Caco-2 (cell line): ENCODE data around the gene GNAQ. TPM values are rescaled to one million over a fixed set of nuclear protein-coding genes. Genes with fewer than 3 reads are reported as not detected.

Experiments
- BruUV-seq: library from RNA; stranded (reverse); fragments of 400-500 nt; replicated peaks from 2 replicates; lab custom pipeline; 2021; lab: Mats Ljungman, UMichigan
- CTCF ChIA-PET: fragments of 300-600 bp; sonication (Branson Sonifier 250); formaldehyde crosslinking; loops from one replicate; lab custom pipeline; 2022; ENCODE audit warnings: antibody characterized with exemption; lab: Charles Lee
- POLR2A ChIA-PET: fragments of 300-600 bp; sonication (Branson Sonifier 250); formaldehyde crosslinking; loops from one replicate; lab custom pipeline; 2022; ENCODE audit warnings: antibody characterized with exemption; lab: Charles Lee
- DNase-seq, 2 experiments: peaks; one replicate each; pipeline versions ENCODE4 v3.0.0 to v3.0.0-alpha.2; 2020 to 2022
- H3K27me3 ChIP-seq: replicated peaks from 2 replicates; pipeline ENCODE4 v1.6.0; 2011; ENCODE audit warnings: low read length; ENCODE audit not compliant: control insufficient read depth, insufficient read depth
- H3K36me3 ChIP-seq: 2 replicates; pipeline ENCODE4 v1.5.1; 2011; ENCODE audit warnings: low read length; ENCODE audit not compliant: control insufficient read depth, insufficient read depth
- H3K4me1 ChIP-seq: fragments of 250-450 bp; sonication (Bioruptor Pico); 2 replicates; pipeline ENCODE4 v1.5.1; 2020; ENCODE audit warnings: mild to moderate bottlenecking
- H3K4me3 ChIP-seq: 2 replicates; pipeline ENCODE4 v1.5.1; 2011; ENCODE audit warnings: low read depth, mild to moderate bottlenecking, control low read depth, low read length
- H3K9me3 ChIP-seq: fragments of 250-450 bp; sonication (Bioruptor Pico); 2 replicates; pipeline ENCODE4 v1.5.1; 2020; ENCODE audit warnings: mild to moderate bottlenecking, moderate library complexity
- H3K27ac Mint-ChIP-seq: one replicate; pipeline ENCODE4 v1.8.0; 2022; ENCODE audit warnings: mixed read lengths; ENCODE audit not compliant: unreplicated experiment
- H3K27me3 Mint-ChIP-seq: one replicate; pipeline ENCODE4 v1.8.0; 2022; ENCODE audit warnings: mixed read lengths; ENCODE audit not compliant: insufficient read depth, unreplicated experiment
- H3K36me3 Mint-ChIP-seq: one replicate; pipeline ENCODE4 v1.8.0; 2022; ENCODE audit warnings: mild to moderate bottlenecking, mixed read lengths; ENCODE audit not compliant: insufficient read depth, unreplicated experiment
- H3K4me1 Mint-ChIP-seq: one replicate; pipeline ENCODE4 v1.8.0; 2022; ENCODE audit warnings: low read depth, mixed read lengths; ENCODE audit not compliant: unreplicated experiment
- H3K4me3 Mint-ChIP-seq: one replicate; pipeline ENCODE4 v1.8.0; 2022; ENCODE audit warnings: mild to moderate bottlenecking, moderate library complexity, mixed read lengths; ENCODE audit not compliant: unreplicated experiment
- H3K9me3 Mint-ChIP-seq: one replicate; pipeline ENCODE4 v1.8.0; 2022; ENCODE audit warnings: mixed read lengths; ENCODE audit not compliant: unreplicated experiment
- CTCF ChIP-seq, 2 experiments: fragments of 200-600 bp in 1 of 2; IDR thresholded peaks; 1 replicate in 1 of 2; 2 replicates in 1 of 2; pipeline versions ENCODE4 v1.5.1 to v1.8.0; 2011 to 2022; ENCODE audit warnings: antibody characterized with exemption in 1 of 2, control low read depth in 1 of 2, inconsistent platforms in 1 of 2, low read depth in 1 of 2, low read length in 1 of 2, mild to moderate bottlenecking in 1 of 2, moderate library complexity in 1 of 2; ENCODE audit not compliant: insufficient read depth in 1 of 2, severe bottlenecking in 1 of 2, unreplicated experiment in 1 of 2
- intact Hi-C: fragments of 100-400 bp; cut with micrococcal nuclease; formaldehyde crosslinking; loops from one replicate; pipeline ENCODE4 v1.10.0; 2022; ENCODE audit not compliant: unreplicated experiment
- total RNA-seq: library from RNA; stranded (reverse); gene quantifications from 2 replicates; pipeline ENCODE4 v1.2.3, GENCODE V29; 2022

Gene GNAQ
- total RNA-seq, 1 experiment from 2014 or later: 10.1 TPM

GRCh38 chr9:77798140-77798539, 233.5 kb downstream of the GNAQ start:
- Histone ChIP-seq H3K27me3 (no peaks in the 10 kb centered on the region), H3K9me3 (no peaks in the 10 kb centered on the region), H3K4me3 (no peak overlapping the region), H3K4me1 (no peaks in the 10 kb centered on the region), H3K36me3 (no peaks in the 10 kb centered on the region)
- H3K9me3 Mint-ChIP-seq: no peaks in the 10 kb centered on the region
- H3K4me1 Mint-ChIP-seq: no peaks in the 10 kb centered on the region
- intact Hi-C loops: no loop called here
- CTCF ChIA-PET: no interaction called here
- no peak overlapping the region for H3K27ac Mint-ChIP-seq
- DNase-seq: no peak
- TF ChIP-seq CTCF (IDR thresholded peaks at IDR 0.05; ENCODE audit: insufficient read depth in 1 of 2, low read depth in 1 of 2, low read length in 1 of 2, severe bottlenecking in 1 of 2, unreplicated experiment in 1 of 2): no peak
- POLR2A ChIA-PET: no interaction called here
- H3K36me3 Mint-ChIP-seq: no peaks in the 10 kb centered on the region
- no TSS peak for BruUV-seq
- H3K4me3 Mint-ChIP-seq: no peak overlapping the region
- no peaks in the 10 kb centered on the region for H3K27me3 Mint-ChIP-seq

- DNase-seq: no peak
- ChIA-PET CTCF (no interaction called here), POLR2A (no interaction called here)
- no peak for TF ChIP-seq CTCF (IDR thresholded peaks at IDR 0.05; ENCODE audit: insufficient read depth in 1 of 2, low read depth in 1 of 2, low read length in 1 of 2, severe bottlenecking in 1 of 2, unreplicated experiment in 1 of 2)
- no TSS peak for BruUV-seq
- H3K4me3 Mint-ChIP-seq: no peak overlapping the region
- no peaks in the 10 kb centered on the region for H3K36me3 ChIP-seq
- no peaks in the 10 kb centered on the region for H3K4me1 ChIP-seq
- no peaks in the 10 kb centered on the region for H3K9me3 ChIP-seq
- H3K4me1 Mint-ChIP-seq: no peaks in the 10 kb centered on the region
- H3K27me3 Mint-ChIP-seq: no peaks in the 10 kb centered on the region
- intact Hi-C loops: no loop called here
- H3K27ac Mint-ChIP-seq: no peak overlapping the region
- H3K4me3 ChIP-seq: no peak overlapping the region
- no peaks in the 10 kb centered on the region for H3K36me3 Mint-ChIP-seq
- no peaks in the 10 kb centered on the region for H3K27me3 ChIP-seq
- H3K9me3 Mint-ChIP-seq: no peaks in the 10 kb centered on the region
Observed at GRCh38 chr9:77794985-77795384, 236.6 kb downstream of the GNAQ start.

- Mint-ChIP-seq H3K4me3 (no peak overlapping the region), H3K36me3 (no peaks in the 10 kb centered on the region), H3K4me1 (no peaks in the 10 kb centered on the region), H3K27me3 (no peaks in the 10 kb centered on the region), H3K9me3 (no peaks in the 10 kb centered on the region), H3K27ac (no peak overlapping the region)
- H3K4me3 ChIP-seq: no peak overlapping the region
- no peaks in the 10 kb centered on the region for H3K9me3 ChIP-seq
- H3K27me3 ChIP-seq: no peaks in the 10 kb centered on the region
- TF ChIP-seq CTCF (IDR thresholded peaks at IDR 0.05; ENCODE audit: insufficient read depth in 1 of 2, low read depth in 1 of 2, low read length in 1 of 2, severe bottlenecking in 1 of 2, unreplicated experiment in 1 of 2): no peak
- H3K4me1 ChIP-seq: no peaks in the 10 kb centered on the region
- ChIA-PET CTCF (no interaction called here), POLR2A (no interaction called here)
- BruUV-seq: no TSS peak
- no peak for DNase-seq
- H3K36me3 ChIP-seq: no peaks in the 10 kb centered on the region
- intact Hi-C loops: no loop called here
Observed at GRCh38 chr9:77793849-77794248, 237.8 kb downstream of the GNAQ start.
